HG03045 (cell line): Measurements from ENCODE around the gene VPS52.
"Not testable (repeated sequence)": the region's sequence is repeated elsewhere in the genome, so short reads cannot be mapped to it uniquely, and the experiment has no call there.

ENCODE experiments used
- ATAC-seq: cut with Tn5 transposase; IDR thresholded peaks from one replicate; pipeline ENCODE4 v1.9.1; 2021; ENCODE audit warnings: mild to moderate bottlenecking, moderate library complexity; ENCODE audit not compliant: unreplicated experiment

VPS52 gene

DNA sequence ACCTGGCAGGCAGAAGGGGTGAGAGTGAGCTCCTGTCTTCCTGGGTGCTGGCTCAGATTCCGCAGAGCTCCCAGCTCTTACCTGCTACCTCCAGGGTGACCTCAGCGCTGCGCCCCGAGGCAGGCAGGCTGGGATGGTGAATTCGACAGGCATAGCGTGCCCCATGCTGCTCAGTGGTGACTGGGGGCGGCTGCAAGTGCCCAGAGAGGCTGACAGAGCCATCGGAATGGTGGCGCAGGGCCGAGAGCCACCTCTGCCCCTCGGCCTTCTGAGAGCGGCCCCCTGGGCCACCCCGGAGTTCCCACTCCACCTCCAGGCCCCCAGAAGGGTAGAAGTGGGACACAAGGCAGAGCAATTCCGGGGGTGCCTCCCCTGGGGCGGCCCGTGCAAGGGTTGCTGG is 32.5 kb upstream of the VPS52 start:
- ATAC-seq = no peak

DNA sequence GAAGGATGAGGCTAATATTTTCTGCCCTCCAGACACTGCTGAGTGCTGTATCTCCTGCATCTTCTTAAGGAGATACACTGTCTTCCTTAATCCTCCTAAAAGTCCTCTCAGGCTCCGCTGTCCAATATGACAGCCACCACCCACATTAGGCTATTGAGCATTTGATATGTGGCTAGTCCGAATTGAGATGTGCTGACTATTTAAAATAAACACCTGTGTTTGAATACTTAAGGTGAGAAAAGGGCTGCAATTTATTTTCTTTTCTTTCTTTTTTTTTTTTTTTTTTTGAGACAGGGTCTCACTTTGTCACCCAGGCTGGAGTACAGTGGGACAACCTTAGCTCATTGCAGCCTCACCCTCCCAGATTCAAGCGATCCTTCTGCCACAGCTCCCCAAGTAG is 30.2 kb upstream of the VPS52 start:
- ATAC-seq = no peak

DNA sequence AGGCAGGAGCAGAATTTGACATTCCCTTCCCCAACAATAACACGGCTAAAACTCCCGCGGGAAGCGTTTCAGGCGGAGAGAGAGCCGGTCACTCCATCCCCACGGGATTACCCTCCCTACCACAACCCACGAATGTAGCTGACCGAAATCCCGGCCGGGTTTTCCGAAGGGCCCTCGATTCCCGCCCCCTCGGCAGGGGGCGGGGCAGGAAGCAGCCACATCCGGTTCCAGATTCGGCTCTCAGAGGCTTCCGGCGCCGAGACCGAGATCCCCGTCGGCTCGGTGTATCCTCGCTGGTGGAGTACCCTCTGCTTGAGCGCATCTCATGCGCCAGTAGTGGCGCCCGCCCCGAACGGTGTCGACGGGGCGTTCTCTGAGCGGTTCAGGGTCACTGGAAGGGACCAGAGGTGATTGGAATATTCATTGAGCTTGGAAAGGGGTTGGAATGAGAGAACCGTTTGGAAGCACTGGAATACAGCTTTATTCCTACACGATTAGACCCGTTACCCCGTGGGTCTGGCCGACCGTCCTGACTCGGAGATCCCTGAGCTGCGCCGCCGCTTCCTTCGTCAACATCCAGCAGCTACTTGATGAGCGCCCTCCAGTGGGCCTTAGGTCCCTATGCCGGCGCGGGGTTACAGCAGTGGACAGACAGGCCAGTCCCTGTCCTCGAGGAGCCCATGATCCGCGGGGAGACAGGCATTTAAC is 27.7 kb upstream of the VPS52 start:
- peak; percentile 72 for ATAC-seq

DNA sequence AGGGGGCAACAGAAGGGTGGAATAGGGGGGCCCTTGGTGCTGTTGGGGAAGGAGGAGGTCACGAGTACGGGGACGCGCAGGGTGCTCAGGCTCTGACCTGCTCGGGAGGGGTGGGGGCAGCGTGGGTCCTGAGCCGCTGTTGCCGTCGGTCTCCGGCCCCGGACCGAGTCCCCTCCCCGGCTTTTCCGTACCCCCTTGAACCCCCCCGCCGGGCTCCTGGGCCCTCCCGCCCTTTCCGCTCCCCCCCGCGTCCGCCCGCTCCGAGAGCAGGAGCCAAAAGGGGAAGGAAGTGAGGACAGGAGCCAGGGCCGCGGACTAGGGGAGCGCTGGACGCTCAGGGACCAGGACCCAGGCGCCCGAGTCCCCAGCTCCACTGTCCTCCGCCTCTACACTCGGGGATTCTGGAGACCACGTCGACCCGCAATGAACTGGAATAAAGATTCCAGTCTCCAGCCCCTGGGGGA is 27.1 kb upstream of the VPS52 start, which contains the start of gene RGL2:
Gene RGL2 (minus strand): TSS at position 170 of the 464 bp plus-strand sequence. CDS start 332 bp downstream, outside the sequence.
- ATAC-seq = peak; percentile 27

DNA sequence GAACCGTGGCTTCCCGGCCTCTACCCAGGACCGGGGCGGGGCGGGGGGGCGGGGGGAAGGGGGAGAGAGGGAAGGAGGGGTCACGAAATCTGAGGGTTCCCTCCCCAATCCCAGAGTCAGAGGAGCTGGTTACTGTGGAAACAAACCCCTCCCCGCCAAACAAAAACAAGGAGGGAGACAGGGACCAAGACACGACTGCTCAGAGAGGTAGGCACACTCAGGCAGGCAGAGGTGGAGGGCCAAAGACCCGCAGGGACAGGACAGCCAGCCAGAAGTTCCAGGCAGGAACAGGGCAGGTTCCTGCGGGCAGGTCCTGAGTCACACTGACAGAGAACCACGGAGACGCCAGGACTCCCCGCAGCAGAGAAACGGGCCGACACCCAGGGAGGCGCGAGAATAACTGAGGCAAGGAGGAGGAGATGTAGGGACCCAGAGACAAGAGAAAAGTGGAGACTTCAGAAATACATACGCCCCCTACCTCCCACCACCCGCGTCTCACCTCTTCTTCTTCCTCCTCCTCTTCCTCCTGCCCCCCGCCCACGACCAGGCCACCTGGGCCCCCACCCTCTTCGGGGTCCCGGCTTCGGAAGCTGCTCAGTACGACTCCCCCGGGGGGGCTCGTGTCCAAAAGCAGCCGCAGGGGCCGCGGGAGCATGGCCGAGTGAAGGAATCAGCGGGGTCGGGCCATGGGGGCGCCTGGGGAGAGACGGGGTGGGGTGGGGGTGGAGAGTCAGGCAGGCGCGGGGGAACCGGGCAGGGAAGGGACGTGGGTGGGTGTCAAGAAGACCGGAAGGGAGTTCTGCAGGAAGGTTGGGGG is 26.5 kb upstream of the VPS52 start:
- no peak for ATAC-seq

DNA sequence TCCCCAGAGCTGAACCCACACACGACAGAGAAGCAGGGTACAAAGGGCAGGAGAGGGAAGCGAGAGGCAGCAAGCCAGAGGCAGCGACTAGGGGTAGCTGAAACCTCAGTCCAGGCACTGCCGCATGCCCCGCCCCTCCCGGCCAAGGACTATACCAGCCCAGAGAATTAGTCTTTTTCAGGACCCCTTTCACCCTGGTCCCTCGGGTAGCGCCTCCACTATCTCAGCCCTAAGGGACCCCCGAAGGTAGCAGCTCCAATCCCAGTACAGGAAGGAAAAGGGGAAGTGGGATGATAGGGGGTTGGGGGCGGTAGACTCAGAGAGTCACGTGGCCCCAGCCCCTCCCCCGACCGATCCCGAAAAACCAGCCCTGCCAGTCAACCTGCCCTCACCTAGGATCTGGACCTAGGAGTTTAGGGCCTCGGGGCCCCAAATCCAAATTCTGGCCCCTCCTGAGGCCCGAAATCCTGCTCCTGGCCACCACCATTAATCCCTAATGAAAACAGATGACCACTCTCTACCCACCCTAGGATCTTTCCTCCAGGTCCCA is 25.8 kb upstream of the VPS52 start:
- ATAC-seq = no peak

DNA sequence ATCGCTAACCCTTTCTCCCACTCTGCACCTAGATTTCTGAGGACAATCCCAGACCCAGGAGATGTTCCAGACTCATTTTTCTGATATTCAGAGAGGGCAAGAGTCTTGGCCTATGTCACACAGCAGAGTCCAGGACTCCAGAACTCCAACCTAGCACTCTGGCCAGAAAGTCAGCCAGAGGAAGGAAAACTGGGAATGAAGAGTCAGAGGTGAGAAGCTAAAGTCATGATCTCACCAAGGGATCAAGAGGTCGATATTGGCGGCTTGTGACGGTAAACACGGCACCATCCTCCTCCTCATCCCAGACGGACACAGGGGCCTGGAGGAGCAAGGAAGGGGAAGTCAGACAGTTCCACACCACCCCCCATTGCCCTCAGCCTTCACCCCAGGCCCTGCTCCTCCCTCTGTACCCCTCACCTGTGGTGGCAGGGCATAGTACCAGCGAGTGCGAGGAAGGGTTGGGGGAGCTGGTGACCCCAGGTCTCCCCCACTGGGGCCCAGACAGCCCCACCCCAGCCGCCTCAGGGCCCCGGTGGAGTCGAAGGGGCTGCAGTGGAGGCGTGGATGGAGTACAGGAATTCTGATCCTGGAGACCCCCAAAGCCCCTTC is 25.2 kb upstream of the VPS52 start:
- ATAC-seq = no peak

DNA sequence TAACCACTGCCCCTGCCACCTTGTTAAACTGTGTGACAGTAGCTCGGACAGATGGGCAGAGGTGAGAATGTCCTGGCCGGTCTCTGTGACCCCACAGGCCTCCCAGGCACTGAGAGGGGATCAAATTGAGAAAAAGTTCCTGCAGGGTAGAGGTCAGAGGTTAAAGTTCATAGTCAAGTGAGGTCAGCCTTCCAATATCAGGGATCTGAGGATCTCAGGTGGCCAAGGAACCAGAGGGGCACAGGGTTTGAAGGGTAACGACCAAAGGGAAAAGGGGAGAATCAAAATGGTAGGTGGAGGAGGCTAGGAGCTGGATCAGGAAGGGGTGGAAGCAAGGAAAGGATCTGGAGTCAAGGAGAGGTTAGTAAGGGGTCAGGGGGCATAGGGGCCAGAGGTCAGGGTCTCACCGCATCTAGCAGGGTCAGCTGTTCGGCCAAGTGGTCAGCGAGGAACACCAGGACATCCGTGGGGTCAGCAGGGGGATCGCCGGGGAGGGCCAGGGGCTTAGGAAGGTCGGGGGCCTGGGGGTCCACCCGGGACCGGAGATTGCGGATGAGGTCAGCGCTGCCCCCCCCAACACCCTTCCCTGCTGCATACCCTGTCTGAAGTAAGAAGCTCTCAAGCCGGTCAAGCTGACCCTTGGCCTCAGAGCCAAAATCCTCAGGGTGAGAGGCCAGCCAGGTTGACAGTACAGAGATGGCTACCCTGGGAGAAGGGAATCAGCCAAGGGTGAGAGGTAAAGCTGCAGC is 24.1 kb upstream of the VPS52 start:
- no peak for ATAC-seq

DNA sequence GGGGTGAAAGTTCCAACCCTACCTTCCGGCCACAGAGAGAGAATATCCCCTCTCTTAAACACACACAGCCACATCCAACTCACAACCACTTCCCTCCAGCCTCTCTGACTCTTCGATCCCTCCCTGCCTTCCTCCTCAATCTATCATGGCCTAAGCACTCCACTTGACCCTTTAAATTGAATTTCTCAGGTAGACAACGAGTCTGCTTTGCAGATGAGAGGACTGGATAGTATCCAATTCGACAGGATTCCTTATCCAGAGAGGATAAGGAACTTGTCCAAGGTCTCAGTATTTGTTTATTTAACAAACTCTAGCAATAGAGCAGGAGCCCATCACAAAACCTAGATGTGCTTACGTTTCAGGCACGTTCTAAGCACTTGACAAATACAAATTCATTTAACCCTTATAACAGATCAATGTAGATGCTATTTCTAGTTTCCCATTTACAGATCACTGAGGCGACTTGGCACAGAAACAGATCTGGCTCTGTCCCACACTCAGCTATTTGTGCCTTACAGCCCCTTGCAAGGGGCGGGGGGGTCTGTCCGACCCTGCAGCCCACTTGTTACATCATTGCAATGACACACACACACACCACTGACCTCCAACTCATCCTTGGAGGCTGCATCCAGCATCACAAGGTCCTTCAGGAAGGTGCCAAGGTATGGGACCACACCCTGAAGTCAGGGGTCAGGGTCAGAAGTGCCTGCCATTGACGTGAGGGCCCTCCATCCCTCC is 22.6 kb upstream of the VPS52 start:
- ATAC-seq = no peak

DNA sequence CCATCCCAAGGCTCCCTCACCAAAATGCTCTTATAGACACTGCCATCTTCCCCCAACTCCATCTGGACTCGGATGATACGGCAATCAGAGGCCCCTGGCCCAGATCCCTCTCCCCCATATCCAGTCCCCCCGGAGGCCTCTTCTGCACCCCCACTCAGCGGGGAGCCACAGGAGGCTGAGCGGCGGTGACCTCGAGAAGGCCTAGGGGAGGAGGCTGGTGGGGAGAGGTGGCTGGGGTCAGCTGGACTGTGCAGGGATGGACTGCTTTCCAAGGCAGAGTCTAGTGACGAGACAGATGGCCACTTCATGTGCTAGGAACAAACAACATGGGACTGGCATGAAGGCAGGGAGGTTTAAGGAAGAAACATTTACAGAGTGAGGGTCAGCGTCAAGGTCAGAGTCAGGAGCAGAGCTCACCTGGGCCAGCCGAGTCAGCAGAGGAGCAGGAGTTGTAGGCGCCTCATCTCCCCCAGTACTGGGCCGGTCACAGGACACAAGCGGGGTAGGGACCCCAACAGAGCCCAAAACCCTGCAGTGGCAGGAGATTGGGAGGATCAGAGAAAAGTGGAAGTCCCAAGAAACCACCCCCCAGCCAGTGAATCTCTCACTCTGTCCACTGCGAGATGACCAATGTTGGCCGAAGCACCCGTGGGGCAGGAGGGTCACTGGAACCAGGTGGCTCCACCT is 21.5 kb upstream of the VPS52 start:
- no peak for ATAC-seq

DNA sequence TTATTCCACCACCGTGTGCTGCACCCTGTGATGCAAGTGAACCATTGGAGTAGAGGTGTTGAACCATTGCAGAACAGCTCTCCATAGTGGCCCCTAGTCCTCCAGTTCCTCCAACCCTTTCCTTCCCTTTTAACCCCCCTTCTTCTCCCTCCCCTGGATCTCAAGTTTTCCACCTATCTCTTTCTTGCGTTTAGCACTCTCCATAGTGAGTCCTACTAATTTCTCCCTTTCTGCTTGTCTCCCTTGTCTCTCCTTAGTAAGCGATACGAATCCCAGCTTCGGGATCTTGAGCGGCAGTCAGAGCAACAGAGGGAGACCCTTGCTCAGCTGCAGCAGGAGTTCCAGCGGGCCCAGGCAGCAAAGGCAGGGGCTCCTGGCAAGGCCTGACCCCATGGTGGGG is 18.8 kb upstream of the VPS52 start:
- no peak for ATAC-seq

DNA sequence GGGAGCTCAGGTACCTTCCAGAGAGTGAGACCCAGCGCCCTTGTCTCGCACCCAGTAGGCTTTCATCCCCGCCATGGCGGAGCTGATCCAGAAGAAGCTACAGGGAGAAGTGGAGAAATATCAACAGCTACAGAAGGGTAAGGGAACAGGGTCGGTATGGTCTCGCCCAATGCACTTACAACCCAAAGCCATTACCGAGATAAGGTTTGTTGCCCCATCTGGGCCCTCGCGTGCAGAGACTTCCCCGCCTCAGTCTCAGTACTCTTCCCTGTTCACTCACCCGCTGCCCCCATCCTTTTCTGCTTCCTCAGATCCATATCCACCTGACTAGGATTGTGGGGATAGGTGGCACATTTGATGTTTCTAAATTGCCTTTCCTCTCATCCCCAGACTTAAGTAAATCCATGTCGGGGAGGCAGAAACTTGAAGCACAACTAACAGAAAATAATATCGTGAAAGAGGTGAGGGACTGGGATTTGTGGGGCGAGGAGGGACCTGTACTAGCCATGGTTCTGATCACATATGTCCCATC is 18.2 kb upstream of the VPS52 start:
- ATAC-seq = peak; percentile 10

DNA sequence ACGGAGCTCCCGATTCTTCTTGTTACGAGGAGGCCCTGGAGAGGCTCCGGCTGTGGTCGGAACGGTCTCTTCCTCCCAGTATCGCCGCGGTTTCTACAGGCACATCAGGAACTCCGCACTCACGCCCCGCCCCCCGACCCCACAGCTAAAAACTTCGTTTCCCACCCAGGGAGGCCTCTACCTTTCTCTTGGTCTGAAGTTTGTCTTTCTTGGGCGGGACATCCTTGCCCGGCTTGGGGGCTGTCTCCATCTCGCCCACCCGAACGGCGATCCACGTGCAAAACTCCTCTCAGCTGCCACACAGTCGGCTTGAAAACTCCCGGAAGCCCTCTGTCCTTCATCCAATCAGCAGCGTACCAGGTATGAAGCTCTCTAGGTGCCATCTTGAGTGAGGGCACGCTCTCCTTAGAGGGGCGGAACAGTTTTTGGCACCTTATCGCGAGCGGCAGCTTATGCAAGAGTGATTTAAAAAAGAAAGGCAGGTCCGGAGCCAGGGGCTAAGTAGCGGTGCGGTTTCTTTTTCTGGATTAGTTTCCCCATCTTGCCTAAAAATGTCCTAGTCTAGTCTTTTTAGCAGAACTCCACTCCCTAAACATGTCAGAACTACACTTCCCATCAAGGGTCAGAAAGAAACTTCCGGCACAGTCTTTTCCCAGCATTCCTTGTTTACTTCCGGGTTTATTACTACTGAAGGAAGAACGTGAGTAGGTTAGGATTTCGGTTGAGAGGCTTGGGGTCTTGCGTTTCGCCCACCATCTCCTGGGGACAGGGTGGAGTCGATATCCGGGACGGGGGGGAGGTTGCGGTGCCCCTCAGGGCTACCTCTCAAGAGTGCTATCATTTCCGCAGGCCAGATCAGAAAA is 17.5 kb upstream of the VPS52 start, which contains the start of the genes PFDN6 and WDR46:
Gene PFDN6 (plus strand): TSS at position 681 of the 863 bp plus-strand sequence. CDS start 256 bp downstream, outside the sequence.
Gene WDR46 (minus strand): TSS at position 319 of the 863 bp plus-strand sequence. CDS start 69 bp downstream, at position 250.
- peak; percentile 81 for ATAC-seq

DNA sequence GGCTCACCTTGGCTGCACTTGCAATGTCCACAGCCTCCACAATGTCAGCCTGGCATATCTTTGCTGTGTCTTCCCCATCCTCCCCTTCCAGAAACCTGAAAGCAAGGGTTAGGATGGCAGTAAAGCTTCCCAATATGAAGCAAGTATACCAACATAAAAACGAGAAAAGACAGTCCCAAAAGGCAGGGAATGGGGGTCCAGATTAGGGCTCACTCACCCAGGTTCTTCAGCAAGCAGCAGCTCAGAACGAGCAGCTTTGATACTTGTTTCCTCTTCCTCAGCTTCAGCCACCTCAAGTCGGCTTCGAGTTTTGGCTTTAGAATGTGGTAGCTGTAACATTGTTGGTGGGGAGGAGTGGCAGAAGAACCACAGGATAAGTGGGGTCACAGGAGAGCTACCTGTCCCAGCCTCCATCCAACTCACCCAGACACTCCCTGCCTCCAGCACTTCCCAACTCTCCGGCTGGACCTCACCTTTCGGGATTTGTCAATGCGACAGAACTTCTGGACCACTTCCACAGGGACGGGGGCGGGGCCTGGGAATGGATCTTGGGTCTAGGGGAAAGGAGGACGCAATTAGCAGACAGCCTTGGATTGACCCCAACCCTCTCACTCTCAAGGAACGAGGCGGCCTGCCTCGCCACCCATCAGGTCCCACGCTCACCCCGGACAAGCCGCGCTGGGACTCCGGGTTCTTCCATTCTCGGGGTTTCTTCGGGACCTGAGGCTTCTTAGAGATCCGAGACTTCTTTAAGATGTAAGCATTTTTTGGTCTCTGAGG is 16.7 kb upstream of the VPS52 start:
- ATAC-seq = no peak

DNA sequence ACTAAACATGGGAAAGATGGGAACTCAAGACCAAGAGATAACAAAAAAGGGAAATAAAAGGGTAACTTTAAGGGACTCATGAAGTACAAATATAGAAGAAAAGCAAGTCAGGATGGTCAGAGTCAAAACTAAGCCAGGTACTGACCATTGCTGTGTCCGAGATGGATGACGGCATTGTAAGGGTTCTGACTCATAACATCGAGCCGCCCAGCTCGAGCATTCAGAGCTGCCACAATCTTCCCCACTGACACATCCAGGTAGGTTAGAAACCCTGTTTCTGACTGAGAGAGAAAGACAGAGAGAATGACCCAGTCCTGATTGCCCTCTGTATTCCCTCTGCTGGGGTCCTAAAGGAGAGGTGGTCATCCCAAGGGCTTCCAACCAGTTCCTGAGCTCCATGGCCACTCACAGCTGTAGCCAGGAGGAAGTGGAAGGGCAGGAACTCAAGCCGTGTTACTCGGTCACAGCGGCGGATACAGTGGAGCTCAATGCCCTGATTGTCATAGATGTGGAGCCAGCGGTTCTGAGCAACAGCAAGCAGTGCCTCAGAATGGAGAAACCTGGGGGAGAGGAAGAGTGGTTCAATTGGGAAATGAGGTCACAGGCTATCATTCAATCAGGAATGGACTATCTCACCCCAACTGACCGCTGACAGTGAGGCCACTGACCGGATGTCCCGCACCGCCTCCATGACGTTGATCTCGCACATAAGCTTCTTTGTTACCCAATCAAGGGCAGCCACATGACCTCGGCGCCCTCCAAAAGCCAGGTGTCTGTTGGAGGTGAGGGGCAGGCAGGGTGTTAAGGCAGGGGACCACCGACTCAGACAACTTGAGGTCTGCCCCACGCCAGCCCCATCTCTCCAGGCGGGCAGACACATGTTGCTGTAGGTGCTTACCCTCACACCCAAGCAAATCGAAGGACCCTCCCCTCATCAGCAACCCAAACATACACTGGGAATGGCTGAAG is 15.6 kb upstream of the VPS52 start:
- no peak for ATAC-seq

DNA sequence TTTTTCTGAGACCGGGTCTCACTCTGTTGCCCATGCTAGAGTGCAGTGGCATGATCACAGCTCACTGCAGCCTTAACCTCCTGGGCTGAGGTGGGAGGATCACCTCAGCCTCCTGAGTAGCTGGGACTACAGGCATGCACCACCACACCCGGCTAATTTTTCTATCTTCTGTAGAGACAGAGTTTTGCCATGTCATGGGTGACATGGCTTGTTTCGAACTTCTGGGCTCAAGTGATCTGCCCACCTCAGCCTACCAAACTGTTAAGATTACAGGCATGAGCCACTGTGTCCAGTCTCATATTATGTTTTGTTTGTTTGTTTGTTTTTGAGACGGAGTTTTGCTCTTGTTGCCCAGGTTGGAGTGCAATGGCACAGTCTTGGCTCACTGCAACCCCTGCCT is 13.5 kb upstream of the VPS52 start:
- ATAC-seq = not testable (repeated sequence)
